Caco-2 (cell line): ENCODE data around the gene LNPEP. TPM values are rescaled to one million over a fixed set of nuclear protein-coding genes. Genes with fewer than 3 reads are reported as not detected.
A peak's percentile ranks its signal among the peaks of the same experiment; 100 is the strongest.

Experiments used
- BruUV-seq: library from RNA; stranded (reverse); fragments of 400-500 nt; replicated peaks from 2 replicates; lab custom pipeline; 2021; lab: Mats Ljungman, UMichigan
- CTCF ChIA-PET: fragments of 300-600 bp; sonication (Branson Sonifier 250); formaldehyde crosslinking; loops from one replicate; lab custom pipeline; 2022; ENCODE audit warnings: antibody characterized with exemption; lab: Charles Lee
- POLR2A ChIA-PET: fragments of 300-600 bp; sonication (Branson Sonifier 250); formaldehyde crosslinking; loops from one replicate; lab custom pipeline; 2022; ENCODE audit warnings: antibody characterized with exemption; lab: Charles Lee
- DNase-seq, 2 experiments: peaks; one replicate each; pipeline versions ENCODE4 v3.0.0 to v3.0.0-alpha.2; 2020 to 2022
- H3K27me3 ChIP-seq: replicated peaks from 2 replicates; pipeline ENCODE4 v1.6.0; 2011; ENCODE audit warnings: low read length; ENCODE audit not compliant: control insufficient read depth, insufficient read depth
- H3K36me3 ChIP-seq: 2 replicates; pipeline ENCODE4 v1.5.1; 2011; ENCODE audit warnings: low read length; ENCODE audit not compliant: control insufficient read depth, insufficient read depth
- H3K4me1 ChIP-seq: fragments of 250-450 bp; sonication (Bioruptor Pico); 2 replicates; pipeline ENCODE4 v1.5.1; 2020; ENCODE audit warnings: mild to moderate bottlenecking
- H3K4me3 ChIP-seq: 2 replicates; pipeline ENCODE4 v1.5.1; 2011; ENCODE audit warnings: low read depth, mild to moderate bottlenecking, control low read depth, low read length
- H3K9me3 ChIP-seq: fragments of 250-450 bp; sonication (Bioruptor Pico); 2 replicates; pipeline ENCODE4 v1.5.1; 2020; ENCODE audit warnings: mild to moderate bottlenecking, moderate library complexity
- H3K27ac Mint-ChIP-seq: one replicate; pipeline ENCODE4 v1.8.0; 2022; ENCODE audit warnings: mixed read lengths; ENCODE audit not compliant: unreplicated experiment
- H3K27me3 Mint-ChIP-seq: one replicate; pipeline ENCODE4 v1.8.0; 2022; ENCODE audit warnings: mixed read lengths; ENCODE audit not compliant: insufficient read depth, unreplicated experiment
- H3K36me3 Mint-ChIP-seq: one replicate; pipeline ENCODE4 v1.8.0; 2022; ENCODE audit warnings: mild to moderate bottlenecking, mixed read lengths; ENCODE audit not compliant: insufficient read depth, unreplicated experiment
- H3K4me1 Mint-ChIP-seq: one replicate; pipeline ENCODE4 v1.8.0; 2022; ENCODE audit warnings: low read depth, mixed read lengths; ENCODE audit not compliant: unreplicated experiment
- H3K4me3 Mint-ChIP-seq: one replicate; pipeline ENCODE4 v1.8.0; 2022; ENCODE audit warnings: mild to moderate bottlenecking, moderate library complexity, mixed read lengths; ENCODE audit not compliant: unreplicated experiment
- H3K9me3 Mint-ChIP-seq: one replicate; pipeline ENCODE4 v1.8.0; 2022; ENCODE audit warnings: mixed read lengths; ENCODE audit not compliant: unreplicated experiment
- CTCF ChIP-seq, 2 experiments: fragments of 200-600 bp in 1 of 2; IDR thresholded peaks; 1 replicate in 1 of 2; 2 replicates in 1 of 2; pipeline versions ENCODE4 v1.5.1 to v1.8.0; 2011 to 2022; ENCODE audit warnings: antibody characterized with exemption in 1 of 2, control low read depth in 1 of 2, inconsistent platforms in 1 of 2, low read depth in 1 of 2, low read length in 1 of 2, mild to moderate bottlenecking in 1 of 2, moderate library complexity in 1 of 2; ENCODE audit not compliant: insufficient read depth in 1 of 2, severe bottlenecking in 1 of 2, unreplicated experiment in 1 of 2
- intact Hi-C: fragments of 100-400 bp; cut with micrococcal nuclease; formaldehyde crosslinking; loops from one replicate; pipeline ENCODE4 v1.10.0; 2022; ENCODE audit not compliant: unreplicated experiment
- total RNA-seq: library from RNA; stranded (reverse); gene quantifications from 2 replicates; pipeline ENCODE4 v1.2.3, GENCODE V29; 2022

LNPEP gene
- total RNA-seq, 1 experiment from 2014 or later, result 21.4 TPM

DNA sequence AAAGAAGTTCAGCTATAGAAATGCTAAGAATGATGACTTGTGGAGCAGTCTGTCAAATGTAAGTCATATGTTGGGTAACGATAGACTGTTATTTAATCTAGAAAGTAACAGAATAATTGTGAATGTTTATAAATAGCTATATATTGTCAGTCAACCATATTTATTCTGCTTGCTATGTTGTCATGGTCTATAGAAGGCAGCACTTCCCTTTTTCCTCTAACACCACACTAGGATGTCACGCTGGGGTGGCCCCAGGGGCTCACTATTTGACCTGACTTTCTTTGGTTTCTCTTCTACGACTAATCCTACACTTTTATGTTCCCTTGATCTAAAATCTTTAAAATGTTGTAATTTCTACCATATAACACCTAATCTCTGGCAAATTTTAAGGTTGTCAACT is 39.1 kb upstream of the LNPEP start:
- Histone ChIP-seq H3K27me3 (no peaks in the 10 kb centered on the region), H3K9me3 (no peaks in the 10 kb centered on the region), H3K4me3 (no peak overlapping the region), H3K4me1 (no peaks in the 10 kb centered on the region), H3K36me3 (no peaks in the 10 kb centered on the region)
- H3K9me3 Mint-ChIP-seq, result no peaks in the 10 kb centered on the region
- POLR2A ChIA-PET, result no interaction called here
- no peak for TF ChIP-seq CTCF (IDR thresholded peaks at IDR 0.05; ENCODE audit: insufficient read depth in 1 of 2, low read depth in 1 of 2, low read length in 1 of 2, severe bottlenecking in 1 of 2, unreplicated experiment in 1 of 2)
- H3K4me1 Mint-ChIP-seq, result peaks cover 7% of the 10 kb centered on the region
- H3K36me3 Mint-ChIP-seq, result no peaks in the 10 kb centered on the region
- peaks cover 5% of the 10 kb centered on the region for H3K27me3 Mint-ChIP-seq
- BruUV-seq, result no TSS peak
- H3K4me3 Mint-ChIP-seq, result no peak overlapping the region
- intact Hi-C loops, result no loop called here
- H3K27ac Mint-ChIP-seq, result no peak overlapping the region
- no peak for DNase-seq
- CTCF ChIA-PET, result no interaction called here

DNA sequence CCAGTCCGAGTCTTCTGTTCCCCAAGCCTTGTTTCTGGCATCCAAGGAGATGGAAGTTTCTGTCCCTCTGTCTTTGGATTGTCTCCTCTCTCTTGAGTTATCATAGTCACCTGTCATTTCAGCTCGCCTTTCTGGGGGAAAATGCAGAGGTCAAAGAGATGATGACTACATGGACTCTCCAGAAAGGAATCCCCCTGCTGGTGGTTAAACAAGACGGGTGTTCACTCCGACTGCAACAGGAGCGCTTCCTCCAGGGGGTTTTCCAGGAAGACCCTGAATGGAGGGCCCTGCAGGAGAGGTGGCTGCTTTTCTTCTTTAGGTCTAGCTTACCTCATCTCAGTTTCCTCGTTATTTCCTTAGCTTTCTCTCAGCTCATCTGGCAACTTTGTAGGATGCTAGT is 34.5 kb upstream of the LNPEP start:
- no TSS peak for BruUV-seq
- H3K4me1 Mint-ChIP-seq, result no peaks in the 10 kb centered on the region
- Histone ChIP-seq H3K4me1 (no peaks in the 10 kb centered on the region), H3K4me3 (no peak overlapping the region), H3K9me3 (no peaks in the 10 kb centered on the region), H3K36me3 (no peaks in the 10 kb centered on the region), H3K27me3 (no peaks in the 10 kb centered on the region)
- peak in 1 of 2 experiments; percentile 16 for DNase-seq
- TF ChIP-seq CTCF (IDR thresholded peaks at IDR 0.05; ENCODE audit: insufficient read depth in 1 of 2, low read depth in 1 of 2, low read length in 1 of 2, severe bottlenecking in 1 of 2, unreplicated experiment in 1 of 2), result peak; percentile 31 to 39
- no peaks in the 10 kb centered on the region for H3K36me3 Mint-ChIP-seq
- H3K27me3 Mint-ChIP-seq, result no peaks in the 10 kb centered on the region
- POLR2A ChIA-PET, result no interaction called here
- CTCF ChIA-PET, result interaction anchor here (1.3 kb wide), 1 partner anchor 32 kb away, joined by 7 read pairs; no protein-coding TSS in a partner anchor
- H3K27ac Mint-ChIP-seq, result no peak overlapping the region
- intact Hi-C loops, result no loop called here
- H3K4me3 Mint-ChIP-seq, result no peak overlapping the region
- H3K9me3 Mint-ChIP-seq, result no peaks in the 10 kb centered on the region

DNA sequence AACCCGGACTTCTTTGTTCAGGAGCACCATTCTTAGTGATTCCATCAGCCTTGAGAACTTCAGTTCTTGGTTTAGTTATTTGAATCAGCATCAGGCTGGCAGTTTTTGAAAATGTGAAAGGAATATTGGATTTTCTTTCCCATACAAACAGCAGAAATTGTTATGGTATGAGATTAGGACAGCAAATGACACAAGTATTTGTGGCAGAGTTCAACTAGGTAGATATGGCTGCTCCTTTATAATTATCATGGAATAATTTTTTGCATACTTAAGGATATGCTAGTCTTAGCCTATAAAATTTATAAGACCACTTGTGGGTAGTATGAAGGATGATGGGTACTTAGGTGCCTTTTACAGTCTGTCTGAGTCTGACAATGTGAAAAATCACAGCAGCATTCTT is 34.0 kb upstream of the LNPEP start:
- H3K9me3 Mint-ChIP-seq, result no peaks in the 10 kb centered on the region
- H3K4me1 Mint-ChIP-seq, result no peaks in the 10 kb centered on the region
- CTCF ChIA-PET, result interaction anchor here (1.3 kb wide), 1 partner anchor 33 kb away, joined by 7 read pairs; no protein-coding TSS in a partner anchor
- no peaks in the 10 kb centered on the region for H3K36me3 Mint-ChIP-seq
- no peaks in the 10 kb centered on the region for H3K27me3 Mint-ChIP-seq
- no peak overlapping the region for H3K27ac Mint-ChIP-seq
- no TSS peak for BruUV-seq
- Histone ChIP-seq H3K4me1 (no peaks in the 10 kb centered on the region), H3K9me3 (no peaks in the 10 kb centered on the region), H3K4me3 (no peak overlapping the region), H3K36me3 (no peaks in the 10 kb centered on the region), H3K27me3 (no peaks in the 10 kb centered on the region)
- intact Hi-C loops, result no loop called here
- POLR2A ChIA-PET, result no interaction called here
- H3K4me3 Mint-ChIP-seq, result no peak overlapping the region
- DNase-seq, result no peak
- no peak for TF ChIP-seq CTCF (IDR thresholded peaks at IDR 0.05; ENCODE audit: insufficient read depth in 1 of 2, low read depth in 1 of 2, low read length in 1 of 2, severe bottlenecking in 1 of 2, unreplicated experiment in 1 of 2)
